Lower leg skin (tissue), 4 donors: ENCODE measurements around the gene ZNF429. TPM values are rescaled to one million over a fixed set of nuclear protein-coding genes. Genes with fewer than 3 reads are reported as not detected.

Source experiments
- DNase-seq, 2 donors: peaks; one replicate each; pipeline ENCODE4 v3.0.0-alpha.2; 2019; ENCODE audit warnings: low spot score in 2 of 2
- H3K4me3 ChIP-seq: fragments of 200-600 bp; sonication (generic); 2 replicates; pipeline ENCODE4 v1.5.1; 2017; ENCODE audit warnings: mild to moderate bottlenecking, low read depth; ENCODE audit not compliant: poor library complexity, severe bottlenecking
- POLR2A ChIP-seq, 2 donors: fragments of 450-650 bp; IDR thresholded peaks; one replicate each; pipeline ENCODE4 v1.6.1; 2016 to 2017; ENCODE audit warnings: antibody characterized with exemption in 2 of 2, mild to moderate bottlenecking in 1 of 2, moderate library complexity in 1 of 2
- WGBS, 2 donors: methylation state at CpG; one replicate each; pipeline ENCODE4 v1.1.5; 2018; 5-methylcytosine and 5-hydroxymethylcytosine counted together
- intact Hi-C: fragments of 100-400 bp; cut with DNase I; formaldehyde crosslinking; loops from one replicate; pipeline ENCODE4 v1.15.0; 2023; ENCODE audit warnings: low total_unique reads
- total RNA-seq, 4 donors: library from RNA; depleted of rRNA; stranded (reverse); fragments of >200 nt; gene quantifications; one replicate each; pipeline ENCODE4 v1.1.0, GENCODE V29; 2016
- TF ChIP-seq, protein P1 (sequence below), 3 donors: fragments of 450-650 bp; IDR thresholded peaks; one replicate each; pipeline ENCODE4 v1.5.1; 2016; ENCODE audit warnings: antibody characterized with exemption in 3 of 3, mild to moderate bottlenecking in 3 of 3, moderate library complexity in 2 of 3

ZNF429 gene
- total RNA-seq, 4 donors from 2014 or later, result 5.0 to 14.9 (median 11.8) TPM

DNA sequence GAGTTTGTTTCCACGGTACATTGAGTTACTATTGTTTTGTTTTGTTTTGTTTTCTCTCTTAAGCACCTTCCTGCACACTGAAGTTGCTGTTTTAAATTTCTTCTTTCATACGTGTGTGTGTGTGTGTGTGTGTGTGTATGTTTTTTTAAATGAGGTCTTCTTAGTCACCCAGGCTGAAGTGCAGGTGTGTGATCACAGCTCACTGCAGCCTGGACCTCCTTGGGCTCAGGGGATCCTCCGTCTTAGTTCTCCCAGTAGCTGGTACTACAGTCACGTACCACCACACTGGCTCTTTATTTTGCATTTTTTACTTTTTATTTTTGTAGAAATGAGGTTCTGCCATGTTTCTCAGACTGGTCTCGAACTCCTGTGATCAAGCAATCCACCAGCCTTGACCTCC lies 20.8 kb upstream of the ZNF429 start:
- peak in 1 of 2 donors; percentile 5 for DNase-seq
- intact Hi-C loops, result no loop called here
- 93 to 97% methylated on average over 5 of the region's 5 CpGs for WGBS, 2 donors
- H3K4me3 ChIP-seq, result no peak overlapping the region
- no peak for TF ChIP-seq POLR2A (IDR thresholded peaks at IDR 0.05)
- TF ChIP-seq, protein P1, sequence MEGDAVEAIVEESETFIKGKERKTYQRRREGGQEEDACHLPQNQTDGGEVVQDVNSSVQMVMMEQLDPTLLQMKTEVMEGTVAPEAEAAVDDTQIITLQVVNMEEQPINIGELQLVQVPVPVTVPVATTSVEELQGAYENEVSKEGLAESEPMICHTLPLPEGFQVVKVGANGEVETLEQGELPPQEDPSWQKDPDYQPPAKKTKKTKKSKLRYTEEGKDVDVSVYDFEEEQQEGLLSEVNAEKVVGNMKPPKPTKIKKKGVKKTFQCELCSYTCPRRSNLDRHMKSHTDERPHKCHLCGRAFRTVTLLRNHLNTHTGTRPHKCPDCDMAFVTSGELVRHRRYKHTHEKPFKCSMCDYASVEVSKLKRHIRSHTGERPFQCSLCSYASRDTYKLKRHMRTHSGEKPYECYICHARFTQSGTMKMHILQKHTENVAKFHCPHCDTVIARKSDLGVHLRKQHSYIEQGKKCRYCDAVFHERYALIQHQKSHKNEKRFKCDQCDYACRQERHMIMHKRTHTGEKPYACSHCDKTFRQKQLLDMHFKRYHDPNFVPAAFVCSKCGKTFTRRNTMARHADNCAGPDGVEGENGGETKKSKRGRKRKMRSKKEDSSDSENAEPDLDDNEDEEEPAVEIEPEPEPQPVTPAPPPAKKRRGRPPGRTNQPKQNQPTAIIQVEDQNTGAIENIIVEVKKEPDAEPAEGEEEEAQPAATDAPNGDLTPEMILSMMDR (IDR thresholded peaks at IDR 0.05), result no peak

DNA sequence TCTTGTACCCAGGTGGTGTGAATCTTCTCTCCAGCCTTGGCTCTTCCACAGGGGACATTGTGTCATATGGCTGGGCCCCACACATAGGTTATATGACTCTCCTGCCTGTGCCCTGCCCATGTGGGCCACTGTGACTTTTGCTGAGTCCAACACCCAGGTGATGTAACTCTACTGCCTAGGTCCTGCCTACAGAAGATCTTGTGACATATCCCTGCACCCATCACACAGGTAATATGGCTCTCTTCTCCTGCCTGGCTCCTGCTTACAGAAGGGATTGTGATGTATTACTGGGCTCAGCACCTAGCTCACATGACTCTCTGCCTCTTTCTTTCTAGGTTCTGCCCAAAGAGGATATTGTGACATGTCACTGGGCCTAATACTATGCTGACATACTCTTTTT lies 19.5 kb upstream of the ZNF429 start:
- intact Hi-C loops, result no loop called here
- no peak overlapping the region for H3K4me3 ChIP-seq
- no peak for TF ChIP-seq POLR2A (IDR thresholded peaks at IDR 0.05)
- TF ChIP-seq, protein P1 (IDR thresholded peaks at IDR 0.05), result no peak
- DNase-seq, result peak in 1 of 2 donors; percentile 37

DNA sequence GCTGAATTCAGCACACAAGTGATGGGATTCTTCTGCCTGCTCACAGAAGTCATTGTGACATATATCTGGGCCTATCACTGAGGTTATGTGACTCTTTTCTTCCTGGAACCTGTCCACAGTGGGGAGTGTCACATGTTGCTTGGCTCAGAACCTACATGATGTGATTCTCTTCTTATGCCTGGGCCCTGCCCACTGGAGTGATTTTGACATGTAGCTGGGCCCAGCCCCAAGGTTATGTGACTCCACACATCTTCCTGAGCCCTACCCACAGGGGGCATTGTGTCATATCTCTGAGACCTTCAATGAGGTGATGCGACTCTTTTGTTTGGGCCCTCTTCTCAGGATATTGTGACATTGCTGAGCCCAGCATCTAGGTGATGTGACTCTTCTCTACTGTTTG lies 17.4 kb upstream of the ZNF429 start:
- 100% methylated on average over 1 of the region's 1 CpG for WGBS, 2 donors
- intact Hi-C loops, result no loop called here
- TF ChIP-seq POLR2A (IDR thresholded peaks at IDR 0.05), result no peak
- TF ChIP-seq, protein P1 (IDR thresholded peaks at IDR 0.05), result no peak

DNA sequence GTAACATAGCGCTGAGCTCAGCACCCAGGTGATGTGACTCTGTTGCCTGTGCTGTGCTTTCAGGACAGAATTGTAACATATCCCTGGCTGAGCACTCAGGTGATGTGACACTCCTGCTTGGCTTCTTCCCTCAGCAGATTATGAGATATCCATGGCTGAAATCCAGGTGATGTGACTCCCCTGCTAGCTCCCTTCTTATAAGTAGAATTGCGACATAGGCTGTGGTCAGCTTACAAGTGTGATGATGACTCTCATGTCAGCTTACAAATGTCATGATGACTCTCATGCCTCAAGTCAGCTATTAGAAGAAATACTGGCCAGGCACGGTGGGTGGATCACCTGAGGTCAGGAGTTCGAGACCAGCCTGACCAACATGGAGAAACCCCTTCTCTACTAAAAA lies 14.3 kb upstream of the ZNF429 start:
- 69 to 73% methylated on average over 4 of the region's 4 CpGs for WGBS, 2 donors
- no peak overlapping the region for H3K4me3 ChIP-seq
- intact Hi-C loops, result no loop called here
- TF ChIP-seq POLR2A (IDR thresholded peaks at IDR 0.05), result no peak
- TF ChIP-seq, protein P1 (IDR thresholded peaks at IDR 0.05), result no peak
- peak in 1 of 2 donors; percentile 7 for DNase-seq

More for the DNA sequence above, 17.4 kb upstream of the ZNF429 start:
- H3K4me3 ChIP-seq, result no peak overlapping the region
- DNase-seq, result peak in 1 of 2 donors; percentile 31

GRCh38 chr19:21492947-21493906 lies 12.2 kb upstream of the ZNF429 start:
- peak in 1 of 2 donors; percentile 40 for DNase-seq
- TF ChIP-seq POLR2A (IDR thresholded peaks at IDR 0.05), result no peak
- TF ChIP-seq, protein P1 (IDR thresholded peaks at IDR 0.05), result no peak
- H3K4me3 ChIP-seq, result no peak overlapping the region
- WGBS, 2 donors, result 94% methylated on average over 9 of the region's 9 CpGs
- intact Hi-C loops, result no loop called here
